ENCODE measurements around the gene SP9. TPM values are rescaled to one million over a fixed set of nuclear protein-coding genes. Genes with fewer than 3 reads are reported as not detected.
A peak's percentile ranks its signal among the peaks of the same experiment; 100 is the strongest.

The SP9 gene
- total RNA-seq, 5 donors from 2014 or later (not counting 1 experiment from before 2014, with no cell fraction given): not detected

- Histone ChIP-seq H3K4me1 (ENCODE audit: control insufficient read depth in 1 of 2, extremely low read depth in 1 of 2, insufficient read depth in 2 of 2, low read length in 2 of 2) (peaks cover 17 to 67% of the 10 kb centered on the region in 2 experiments), H3K27ac (ENCODE audit: low read length) (no peak overlapping the region), H3K9me3 (no peaks in the 10 kb centered on the region), H3K27me3 (replicated peaks in 1 of 2; ENCODE audit: control insufficient read depth in 2 of 2, extremely low read depth in 1 of 2, insufficient read depth in 2 of 2, low read length in 1 of 2) (peaks cover 46 to 83% of the 10 kb centered on the region in 2 experiments), H3K36me3 (ENCODE audit: control insufficient read depth in 2 of 2, extremely low read depth in 1 of 2, insufficient read depth in 1 of 2, low read length in 1 of 2) (no peaks in the 10 kb centered on the region), H3K4me3 (ENCODE audit: control insufficient read depth in 1 of 2, extremely low read depth in 1 of 2, low read length in 1 of 2) (no peak overlapping the region)
- H3K9me3 Mint-ChIP-seq: no peaks in the 10 kb centered on the region
- ChIA-PET CTCF (interaction anchor here (0.6 to 1.8 kb wide), 2 partner anchors 9 to 683 kb away, joined by 7 to 15 read pairs; no protein-coding TSS in a partner anchor), POLR2A (interaction anchor here in 1 of 2 donors (0.6 kb wide), 1 partner anchor 65 kb away, joined by 4 read pairs; no protein-coding TSS in a partner anchor)
- peaks cover 33 to 49% (median 45%) of the 10 kb centered on the region in 3 donors for H3K4me1 Mint-ChIP-seq
- peak overlapping the region in 1 of 3 donors; percentile 64 for H3K4me3 Mint-ChIP-seq
- H3K36me3 Mint-ChIP-seq: no peaks in the 10 kb centered on the region
- DNase-seq (peak in 1 of 35 experiments; percentile 19), ATAC-seq (replicated peaks in 1 of 4) (no peak)
- 12% methylated on average over 26 of the region's 31 CpGs for WGBS (ENCODE audit: insufficient coverage)
- peaks cover 73 to 83% of the 10 kb centered on the region in 2 donors for H3K27me3 Mint-ChIP-seq
- peak overlapping the region in 1 of 2 donors; percentile 39 for H3K27ac Mint-ChIP-seq
Observed at GRCh38 chr2:174332217-174332963, 2.4 kb upstream of the SP9 start.

- Histone ChIP-seq H3K36me3 (ENCODE audit: control insufficient read depth in 2 of 2, extremely low read depth in 1 of 2, insufficient read depth in 1 of 2, low read length in 1 of 2) (no peaks in the 10 kb centered on the region), H3K27ac (ENCODE audit: low read length) (no peak overlapping the region), H3K27me3 (replicated peaks in 1 of 2; ENCODE audit: control insufficient read depth in 2 of 2, extremely low read depth in 1 of 2, insufficient read depth in 2 of 2, low read length in 1 of 2) (peaks cover 41 to 82% of the 10 kb centered on the region in 2 experiments), H3K4me3 (ENCODE audit: control insufficient read depth in 1 of 2, extremely low read depth in 1 of 2, low read length in 1 of 2) (peak overlapping the region in 1 of 2 donors; percentile 86), H3K9me3 (no peaks in the 10 kb centered on the region), H3K4me1 (ENCODE audit: control insufficient read depth in 1 of 2, extremely low read depth in 1 of 2, insufficient read depth in 2 of 2, low read length in 2 of 2) (peaks cover 17 to 66% of the 10 kb centered on the region in 2 experiments)
- H3K27me3 Mint-ChIP-seq: peaks cover 72 to 82% of the 10 kb centered on the region in 2 donors
- H3K36me3 Mint-ChIP-seq: no peaks in the 10 kb centered on the region
- peak overlapping the region in 1 of 2 donors; percentile 46 for H3K27ac Mint-ChIP-seq
- ATAC-seq (replicated peaks in 1 of 4): no peak
- H3K4me1 Mint-ChIP-seq: peaks cover 31 to 47% (median 45%) of the 10 kb centered on the region in 3 donors
- H3K4me3 Mint-ChIP-seq: peak overlapping the region; percentile 13 to 64 (median 31)
- H3K9me3 Mint-ChIP-seq: no peaks in the 10 kb centered on the region
- WGBS (ENCODE audit: insufficient coverage): no CpG with 5 or more reads among the region's 15 CpGs
- ChIA-PET POLR2A (no interaction called here), CTCF (interaction anchor here in 1 of 2 donors (0.7 kb wide), 1 partner anchor 10 kb away, joined by 3 read pairs; no protein-coding TSS in a partner anchor)
- peak in 1 of 35 experiments; percentile 21 for DNase-seq
Observed at GRCh38 chr2:174333017-174333371, 1.8 kb upstream of the SP9 start.

GRCh38 chr2:174333372-174334277 is 1.1 kb upstream of the SP9 start:
- Mint-ChIP-seq H3K27me3 (peaks cover 68 to 79% of the 10 kb centered on the region in 2 donors), H3K9me3 (no peaks in the 10 kb centered on the region), H3K4me1 (peaks cover 30 to 43% (median 42%) of the 10 kb centered on the region in 3 donors), H3K36me3 (no peaks in the 10 kb centered on the region), H3K27ac (peak overlapping the region in 1 of 2 donors; percentile 46), H3K4me3 (peak overlapping the region; percentile 17 to 64 (median 39))
- ATAC-seq (replicated peaks in 1 of 4) (no peak), DNase-seq (peak in 2 of 35 experiments; percentile 22 to 37)
- Histone ChIP-seq H3K4me1 (ENCODE audit: control insufficient read depth in 1 of 2, extremely low read depth in 1 of 2, insufficient read depth in 2 of 2, low read length in 2 of 2) (peaks cover 17 to 60% of the 10 kb centered on the region in 2 experiments), H3K27me3 (replicated peaks in 1 of 2; ENCODE audit: control insufficient read depth in 2 of 2, extremely low read depth in 1 of 2, insufficient read depth in 2 of 2, low read length in 1 of 2) (peaks cover 43 to 76% of the 10 kb centered on the region in 2 experiments), H3K4me3 (ENCODE audit: control insufficient read depth in 1 of 2, extremely low read depth in 1 of 2, low read length in 1 of 2) (peak overlapping the region in 1 of 2 donors; percentile 86), H3K27ac (ENCODE audit: low read length) (no peak overlapping the region), H3K36me3 (ENCODE audit: control insufficient read depth in 2 of 2, extremely low read depth in 1 of 2, insufficient read depth in 1 of 2, low read length in 1 of 2) (no peaks in the 10 kb centered on the region), H3K9me3 (no peaks in the 10 kb centered on the region)
- ChIA-PET CTCF (interaction anchor here in 1 of 2 donors (0.7 kb wide), 1 partner anchor 9 kb away, joined by 3 read pairs; no protein-coding TSS in a partner anchor), POLR2A (no interaction called here)
- 4% methylated on average over 32 of the region's 41 CpGs for WGBS (ENCODE audit: insufficient coverage)

GRCh38 chr2:174334278-174334715 is 457 bp upstream of the SP9 start:
- H3K27ac ChIP-seq (ENCODE audit: low read length): no peak overlapping the region
- WGBS (ENCODE audit: insufficient coverage): no CpG with 5 or more reads among the region's 11 CpGs
- DNase-seq: peak in 1 of 35 experiments; percentile 29
- H3K27ac Mint-ChIP-seq: no peak overlapping the region
- peaks cover 17 to 56% of the 10 kb centered on the region in 2 experiments for H3K4me1 ChIP-seq (ENCODE audit: control insufficient read depth in 1 of 2, extremely low read depth in 1 of 2, insufficient read depth in 2 of 2, low read length in 2 of 2)
- peaks cover 26 to 38% (median 36%) of the 10 kb centered on the region in 3 donors for H3K4me1 Mint-ChIP-seq
- POLR2A ChIA-PET: interaction anchor here in 1 of 2 donors (0.6 kb wide), 1 partner anchor 72 kb away, joined by 10 read pairs; no protein-coding TSS in a partner anchor
- no peaks in the 10 kb centered on the region for H3K36me3 ChIP-seq (ENCODE audit: control insufficient read depth in 2 of 2, extremely low read depth in 1 of 2, insufficient read depth in 1 of 2, low read length in 1 of 2)
- H3K4me3 Mint-ChIP-seq: peak overlapping the region in 1 of 3 donors; percentile 64
- no peak overlapping the region for H3K4me3 ChIP-seq (ENCODE audit: control insufficient read depth in 1 of 2, extremely low read depth in 1 of 2, low read length in 1 of 2)
- peaks cover 45 to 72% of the 10 kb centered on the region in 2 experiments for H3K27me3 ChIP-seq (replicated peaks in 1 of 2; ENCODE audit: control insufficient read depth in 2 of 2, extremely low read depth in 1 of 2, insufficient read depth in 2 of 2, low read length in 1 of 2)
- no peaks in the 10 kb centered on the region for H3K9me3 ChIP-seq
- no peaks in the 10 kb centered on the region for H3K9me3 Mint-ChIP-seq
- ATAC-seq (replicated peaks in 1 of 4): no peak
- H3K27me3 Mint-ChIP-seq: peaks cover 66 to 76% of the 10 kb centered on the region in 2 donors
- no peaks in the 10 kb centered on the region for H3K36me3 Mint-ChIP-seq
- CTCF ChIA-PET: no interaction called here

- DNase-seq (peak in 2 of 35 experiments; percentile 18 to 27), ATAC-seq (replicated peaks in 1 of 4) (no peak)
- Histone ChIP-seq H3K4me1 (ENCODE audit: control insufficient read depth in 1 of 2, extremely low read depth in 1 of 2, insufficient read depth in 2 of 2, low read length in 2 of 2) (peaks cover 17 to 63% of the 10 kb centered on the region in 2 experiments), H3K27ac (ENCODE audit: low read length) (no peak overlapping the region), H3K27me3 (replicated peaks in 1 of 2; ENCODE audit: control insufficient read depth in 2 of 2, extremely low read depth in 1 of 2, insufficient read depth in 2 of 2, low read length in 1 of 2) (peaks cover 36 to 80% of the 10 kb centered on the region in 2 experiments), H3K36me3 (ENCODE audit: control insufficient read depth in 2 of 2, extremely low read depth in 1 of 2, insufficient read depth in 1 of 2, low read length in 1 of 2) (no peaks in the 10 kb centered on the region), H3K9me3 (no peaks in the 10 kb centered on the region), H3K4me3 (ENCODE audit: control insufficient read depth in 1 of 2, extremely low read depth in 1 of 2, low read length in 1 of 2) (peak overlapping the region in 1 of 2 donors; percentile 75)
- Mint-ChIP-seq H3K4me3 (peak overlapping the region; percentile 39 to 70 (median 53)), H3K27me3 (peaks cover 62 to 73% of the 10 kb centered on the region in 2 donors), H3K9me3 (no peaks in the 10 kb centered on the region), H3K36me3 (no peaks in the 10 kb centered on the region), H3K4me1 (peaks cover 27 to 42% (median 41%) of the 10 kb centered on the region in 3 donors), H3K27ac (peak overlapping the region in 1 of 2 donors; percentile 55)
- POLR2A ChIA-PET: interaction anchor here in 1 of 2 donors (0.6 kb wide), 1 partner anchor 7 kb away, joined by 4 read pairs; no protein-coding TSS in a partner anchor
- CTCF ChIA-PET: no interaction called here
- 6% methylated on average over 38 of the region's 47 CpGs for WGBS (ENCODE audit: insufficient coverage)
Observed at GRCh38 chr2:174335254-174335987, 667 bp downstream of the SP9 start.

All from T-cell (primary cell).